Suppressor macrophage treated with lipopolysaccharide for 1 hour (primary cell): ENCODE measurements around the gene SUSD3.

Source experiments
- DNase-seq, 3 donors: peaks; one replicate each; pipeline ENCODE4 v3.0.0-alpha.2; 2020 to 2022

Gene SUSD3

DNA sequence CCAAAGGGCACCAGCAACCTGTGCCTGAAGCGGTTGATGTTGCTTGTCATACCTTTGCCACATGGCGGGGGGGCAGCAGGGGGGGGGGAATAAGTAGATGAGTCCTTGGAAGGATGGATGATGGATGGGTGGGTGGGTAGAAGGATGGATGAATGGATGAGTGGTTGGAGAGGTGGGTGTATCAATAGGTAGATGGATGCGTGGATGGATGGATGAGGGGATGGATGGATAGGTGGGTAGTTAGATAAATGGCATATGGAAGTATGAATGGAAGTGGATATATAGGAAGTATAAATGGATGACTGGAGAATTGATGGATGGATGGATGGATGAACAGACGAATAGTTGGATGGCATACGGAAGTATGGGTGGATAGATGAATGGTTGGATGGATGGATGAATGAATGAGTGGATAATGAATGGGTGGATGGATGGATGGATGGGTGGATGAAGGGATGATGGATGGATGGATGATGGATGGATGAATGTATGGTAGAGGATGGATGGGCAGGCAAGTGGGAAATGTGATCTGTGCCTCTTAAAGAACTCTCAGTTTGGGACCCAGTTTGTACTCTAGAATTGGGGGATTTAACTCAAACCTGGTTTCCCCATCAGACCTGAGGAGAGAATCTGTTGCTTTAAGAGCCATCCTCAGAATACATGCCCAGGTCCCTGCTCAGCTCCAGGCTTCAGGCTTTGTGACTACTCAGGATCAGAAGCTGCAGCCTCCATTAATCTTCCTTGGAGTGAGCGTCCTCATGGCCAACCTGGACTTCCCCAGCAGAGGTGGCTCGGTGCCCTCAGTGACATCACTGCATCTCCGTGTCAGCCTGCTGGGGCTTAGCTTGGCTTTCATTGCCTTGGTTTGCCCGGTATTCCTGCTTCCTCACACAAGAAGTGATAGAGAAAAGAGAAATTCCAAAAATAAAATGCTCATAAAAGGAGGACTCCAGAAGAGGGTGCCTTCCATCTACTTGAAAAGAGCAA, 27.6 kb upstream of the SUSD3 start:
- DNase-seq: peak in 2 of 3 donors; percentile 27 to 28

DNA sequence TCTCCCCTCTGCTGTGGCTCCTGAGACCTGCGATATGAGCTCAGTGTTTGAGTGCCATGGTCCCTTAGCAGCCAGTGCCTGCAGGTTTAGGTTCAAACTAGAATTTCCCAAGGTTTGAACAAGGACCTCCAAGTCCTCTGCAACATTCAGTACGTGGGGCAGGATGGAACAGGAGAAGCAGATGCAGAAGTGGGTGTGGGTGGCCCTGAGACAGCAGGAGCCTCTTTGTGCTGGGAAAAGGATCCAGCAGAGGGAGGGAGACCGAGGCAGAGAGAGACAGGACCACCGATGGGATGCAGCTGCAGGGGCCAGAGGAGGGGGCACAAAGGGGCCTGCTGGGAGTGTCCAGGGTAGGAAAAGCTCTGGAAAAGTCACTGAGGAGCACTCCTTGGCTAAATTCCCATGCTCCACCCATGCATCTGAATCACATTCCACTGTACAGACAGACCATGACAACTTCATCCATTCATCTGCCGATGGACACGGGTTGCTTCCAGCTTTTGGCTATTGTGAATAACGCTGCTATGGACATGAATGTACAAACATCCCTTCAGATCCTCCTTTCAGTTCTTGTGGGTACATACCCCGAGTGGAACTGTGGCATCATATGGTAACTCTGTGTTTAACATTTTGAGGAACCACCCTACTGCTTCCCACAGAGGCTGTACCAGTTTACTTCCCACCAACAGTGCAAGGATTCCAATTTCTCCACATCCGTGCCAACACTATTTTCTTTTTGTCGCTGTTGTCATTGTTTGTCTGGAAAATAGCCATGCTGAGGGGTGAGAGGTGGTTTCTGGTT, 26.7 kb upstream of the SUSD3 start:
- DNase-seq: peak; percentile 61 to 75 (median 73)

DNA sequence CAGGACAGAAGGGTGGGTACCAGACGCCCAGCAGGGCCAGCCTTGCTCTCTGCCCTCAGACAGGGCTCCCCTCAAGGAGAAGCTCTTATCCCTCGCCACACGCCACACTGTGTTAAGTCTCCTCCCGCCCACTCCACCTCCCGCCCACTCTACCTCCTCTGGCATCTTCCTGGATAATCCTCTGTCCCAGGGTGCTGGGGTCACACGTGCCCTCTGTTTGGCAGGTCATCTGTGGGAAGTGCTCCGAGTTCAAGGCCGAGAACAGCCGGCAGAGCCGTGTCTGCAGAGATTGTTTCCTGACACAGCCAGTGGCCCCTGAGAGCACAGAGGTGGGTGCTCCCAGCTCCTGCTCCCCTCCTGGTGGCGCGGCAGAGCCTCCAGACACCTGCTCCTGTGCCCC, 26.0 kb upstream of the SUSD3 start:
- peak in 1 of 3 donors; percentile 20 for DNase-seq

DNA sequence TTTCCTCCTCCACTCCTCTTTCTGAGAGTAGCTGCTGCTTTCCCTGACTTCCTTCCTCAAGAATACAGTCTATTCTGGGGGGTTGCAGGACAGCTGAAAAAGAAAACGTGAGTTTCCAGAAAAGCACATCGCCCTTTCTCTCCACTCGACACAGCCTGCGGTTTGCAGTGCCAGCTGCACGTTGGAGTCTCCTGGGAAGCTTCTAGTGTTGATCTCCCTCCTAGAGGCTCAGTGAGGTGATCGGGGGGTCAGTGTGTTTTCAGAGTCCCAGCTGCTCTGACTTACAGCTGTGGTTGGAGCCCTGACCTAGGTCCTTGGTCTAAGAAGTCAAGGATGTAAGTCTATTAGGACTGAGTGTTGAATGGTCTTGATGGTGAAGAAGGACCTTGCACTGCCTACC, 25.0 kb upstream of the SUSD3 start:
- peak in 1 of 3 donors; percentile 33 for DNase-seq

DNA sequence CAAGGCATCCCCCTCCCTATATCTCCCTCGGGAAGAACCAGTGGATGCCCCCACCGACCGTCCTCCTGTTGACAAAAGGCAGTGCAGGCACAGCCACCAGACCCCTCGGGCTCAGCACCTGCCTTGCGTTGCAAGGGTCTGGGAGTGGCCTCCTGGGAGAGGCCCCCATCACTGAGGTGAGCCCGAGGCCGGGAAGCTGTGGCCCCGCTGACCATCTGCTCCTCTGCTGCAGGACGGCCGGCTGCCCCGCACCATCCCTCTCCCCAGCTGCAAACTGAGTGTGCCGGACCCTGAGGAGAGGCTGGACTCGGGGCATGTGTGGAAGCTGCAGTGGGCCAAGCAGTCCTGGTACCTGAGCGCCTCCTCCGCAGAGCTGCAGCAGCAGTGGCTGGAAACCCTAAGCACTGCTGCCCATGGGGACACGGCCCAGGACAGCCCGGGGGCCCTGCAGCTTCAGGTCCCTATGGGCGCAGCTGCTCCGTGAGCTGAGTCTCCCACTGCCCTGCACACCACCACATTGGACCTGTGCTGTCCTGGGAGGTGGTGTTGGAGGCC, 23.3 kb upstream of the SUSD3 start:
- no peak for DNase-seq

DNA sequence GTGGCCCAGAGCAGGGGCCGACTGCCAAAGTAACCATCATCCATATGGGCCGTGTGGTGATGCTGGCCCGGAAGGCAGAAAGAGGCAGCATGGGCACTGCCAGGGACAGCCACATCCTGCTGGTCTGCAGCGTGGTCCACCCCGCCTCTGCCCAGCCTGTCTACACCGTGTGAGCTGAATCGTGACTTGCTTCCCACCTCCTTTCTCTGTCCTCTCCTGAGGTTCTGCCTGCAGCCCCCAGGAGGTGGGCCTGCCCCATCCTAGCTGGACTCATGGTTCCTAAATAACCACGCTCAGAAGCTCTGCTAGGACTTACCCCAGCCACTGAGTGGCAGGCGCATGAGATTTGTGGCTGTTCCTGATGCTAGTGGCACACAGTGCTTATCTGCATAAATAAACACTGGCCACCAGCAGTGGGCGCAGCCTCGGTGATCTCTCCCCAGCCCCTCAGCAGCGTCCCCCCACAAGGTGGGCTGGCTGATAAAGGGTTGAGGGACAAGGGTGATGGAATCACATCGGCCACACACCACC, 22.6 kb upstream of the SUSD3 start:
- no peak for DNase-seq

DNA sequence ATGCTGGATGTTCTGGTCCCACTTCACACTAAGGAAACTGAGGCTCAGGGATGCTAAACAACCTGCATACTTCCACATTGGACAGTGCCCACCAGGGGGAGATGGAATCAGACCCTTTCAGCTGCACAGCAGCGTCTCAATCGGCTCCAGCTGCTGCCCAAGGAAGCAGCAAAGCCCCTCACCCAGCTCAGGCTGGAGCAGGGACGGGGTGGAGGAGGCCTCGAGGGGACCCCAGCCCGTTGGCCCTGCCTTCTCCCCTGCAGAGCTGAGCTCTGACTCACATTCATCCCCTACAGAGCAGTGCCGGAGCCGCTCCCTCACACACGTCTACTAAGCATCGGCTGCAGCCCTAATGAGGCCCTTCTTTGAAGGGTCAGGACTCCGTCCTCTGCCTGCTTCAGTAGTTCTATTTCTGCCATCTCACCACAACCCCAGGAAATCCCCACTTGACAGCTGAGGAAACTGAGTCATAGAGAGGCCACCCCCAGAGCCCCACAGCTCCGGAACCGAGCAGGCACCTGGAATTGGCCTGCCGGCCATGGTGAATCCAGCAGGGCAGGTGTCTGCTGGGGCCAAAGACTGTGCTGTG, 21.5 kb upstream of the SUSD3 start:
- no peak for DNase-seq

DNA sequence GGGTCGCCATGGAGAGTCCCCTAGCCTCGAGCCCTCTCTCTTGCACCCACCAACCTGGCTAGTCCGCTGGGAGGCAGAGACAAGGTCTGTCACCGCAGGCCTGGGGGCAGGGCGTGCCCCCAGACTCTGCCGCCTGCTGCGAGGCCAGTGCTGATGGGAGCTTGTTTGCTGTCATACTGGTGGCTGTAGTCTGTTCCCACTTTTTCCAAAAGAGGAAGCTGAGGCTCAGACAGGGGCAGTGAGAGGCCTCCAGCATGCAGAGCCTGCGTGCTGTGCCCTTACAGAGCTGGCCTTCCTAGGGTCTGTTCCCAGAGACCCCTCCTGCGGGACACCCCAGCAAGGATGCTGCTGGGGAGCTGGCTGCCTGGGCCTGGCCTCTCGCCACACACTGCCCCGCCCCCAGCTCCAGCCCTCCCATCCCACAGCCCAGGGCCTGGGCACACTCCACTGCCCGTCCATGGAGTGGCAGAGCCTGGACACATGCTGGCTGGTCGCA, 21.0 kb upstream of the SUSD3 start:
- peak; percentile 67 to 76 (median 71) for DNase-seq

DNA sequence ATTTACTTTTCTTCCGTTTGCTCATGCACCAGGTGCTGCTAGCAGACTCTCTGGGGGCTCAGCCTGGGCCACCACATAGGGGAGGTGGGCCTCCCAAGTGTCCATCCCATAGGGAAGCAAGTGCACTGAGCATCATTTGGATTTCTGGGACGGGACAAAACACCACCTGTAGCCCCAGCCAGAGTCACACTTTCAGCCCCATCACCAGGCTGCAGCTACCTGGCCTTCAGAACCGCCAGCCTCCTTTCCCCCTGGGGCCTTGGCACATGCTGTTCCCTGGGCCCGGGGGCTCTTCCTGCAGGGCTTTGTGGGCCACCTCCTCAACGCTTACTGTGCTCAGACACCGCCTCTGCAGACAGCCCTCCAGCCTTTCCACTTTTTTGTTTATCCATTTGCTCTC, 19.6 kb upstream of the SUSD3 start:
- no peak for DNase-seq

DNA sequence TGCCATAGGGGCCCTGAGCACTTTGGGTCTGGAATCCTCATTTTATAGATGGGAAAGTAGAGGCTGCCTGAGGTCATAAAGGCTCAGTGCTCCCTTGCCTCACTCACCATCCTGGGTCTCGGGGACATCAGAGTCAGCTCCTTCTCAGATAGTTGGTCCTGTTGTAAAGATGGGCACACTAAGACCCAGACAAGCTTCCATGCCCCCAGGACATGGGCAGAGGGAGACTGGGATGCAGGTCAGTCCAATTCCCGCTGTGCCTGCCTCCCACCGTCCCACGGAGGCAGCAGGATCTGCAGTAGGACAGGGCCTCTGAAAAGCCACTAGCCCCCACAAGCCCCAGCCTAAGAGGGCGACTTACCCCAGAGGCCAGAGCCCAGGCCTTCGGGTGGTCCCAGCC, 19.0 kb upstream of the SUSD3 start:
- DNase-seq: no peak

DNA sequence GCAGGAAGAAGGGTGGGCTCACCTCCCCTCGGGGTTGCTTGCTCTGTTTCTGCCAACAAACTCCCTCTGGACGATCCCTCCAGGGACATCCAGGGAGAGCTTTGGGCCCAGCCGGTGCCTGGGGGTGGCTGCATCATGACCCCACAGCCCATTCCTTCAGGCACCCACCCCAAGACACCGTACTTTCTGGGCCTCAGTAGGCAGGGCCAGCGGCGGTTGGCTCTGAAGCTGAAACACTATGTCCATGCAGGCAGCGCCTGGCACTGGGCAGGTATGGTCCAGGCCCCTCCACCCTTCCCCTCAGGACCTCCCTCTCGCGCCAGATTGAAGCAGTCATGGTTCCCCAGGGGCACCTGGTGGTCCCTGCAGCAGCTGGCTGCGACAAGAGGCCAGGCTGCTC, 18.5 kb upstream of the SUSD3 start:
- no peak for DNase-seq

DNA sequence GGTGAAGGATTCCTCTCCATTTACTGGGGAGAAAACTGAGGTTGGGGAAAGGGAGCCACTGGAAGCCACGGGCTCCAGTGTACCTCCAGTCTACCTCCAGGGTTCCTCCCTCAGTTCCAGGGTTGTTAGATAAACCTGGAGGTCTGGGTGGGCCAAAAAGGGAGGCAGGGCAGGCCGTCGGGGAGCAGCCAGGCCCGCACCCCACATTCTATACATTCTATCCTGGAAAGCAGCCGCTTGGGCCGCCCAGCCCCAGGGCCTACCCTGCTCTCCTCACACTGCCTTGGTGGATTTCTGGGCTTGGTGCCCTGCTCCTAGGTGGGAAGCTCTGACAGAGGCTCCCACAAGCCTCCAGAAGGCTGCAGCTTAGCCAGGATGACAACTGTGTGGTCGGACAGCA, 18.1 kb upstream of the SUSD3 start:
- DNase-seq: no peak

DNA sequence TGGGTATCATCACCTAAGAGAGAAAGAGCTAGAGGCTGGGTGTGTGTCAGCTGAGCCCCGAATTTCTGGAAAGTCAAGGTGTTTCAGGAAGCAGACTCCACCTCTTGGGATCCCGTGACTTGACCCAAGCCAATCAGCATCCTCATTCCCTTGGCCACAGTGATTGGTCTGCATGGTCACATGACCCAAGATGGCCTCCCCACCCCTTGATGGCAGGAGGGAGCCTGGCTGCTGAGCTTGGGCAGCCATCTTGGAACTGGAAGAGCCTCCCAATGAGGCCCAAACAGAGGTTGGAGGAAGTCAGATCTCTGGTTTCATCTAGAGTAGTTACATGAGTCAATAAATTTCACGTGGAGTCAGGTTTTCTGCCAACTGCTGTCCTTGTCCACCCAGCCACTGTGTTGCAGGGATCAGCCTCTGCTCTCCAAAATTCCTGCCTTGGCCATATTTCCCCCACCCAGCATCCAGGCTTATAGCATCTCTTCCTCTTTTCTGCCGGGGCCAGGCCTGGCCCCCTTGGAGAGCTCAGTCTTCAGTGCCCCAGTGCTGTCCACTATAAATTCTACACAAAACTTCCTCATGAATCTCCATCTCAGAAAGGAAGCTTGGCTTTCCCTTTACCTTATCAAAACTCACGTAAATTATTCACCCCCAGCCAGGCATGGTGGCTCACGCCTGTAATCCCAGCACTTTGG, 17.2 kb upstream of the SUSD3 start:
- DNase-seq: no peak

DNA sequence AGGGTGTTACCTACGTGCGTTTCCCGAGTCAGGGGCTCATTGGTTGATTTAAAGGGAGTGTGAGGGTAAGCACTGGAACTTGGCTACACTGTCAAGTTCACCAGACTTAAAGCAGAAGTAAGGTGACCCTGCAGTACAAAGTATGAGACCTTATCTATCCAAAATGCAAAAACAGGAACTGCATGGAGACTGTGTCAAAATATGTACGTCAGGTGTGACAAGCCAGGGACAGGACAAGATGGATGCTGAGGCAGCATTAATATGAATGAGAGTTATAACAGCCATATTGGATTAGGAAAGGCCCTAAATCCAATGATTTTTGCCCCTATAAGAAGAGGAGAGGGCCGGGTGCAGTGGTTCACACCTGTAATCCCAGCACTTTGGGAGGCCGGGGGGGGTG, 15.4 kb upstream of the SUSD3 start:
- DNase-seq: no peak

DNA sequence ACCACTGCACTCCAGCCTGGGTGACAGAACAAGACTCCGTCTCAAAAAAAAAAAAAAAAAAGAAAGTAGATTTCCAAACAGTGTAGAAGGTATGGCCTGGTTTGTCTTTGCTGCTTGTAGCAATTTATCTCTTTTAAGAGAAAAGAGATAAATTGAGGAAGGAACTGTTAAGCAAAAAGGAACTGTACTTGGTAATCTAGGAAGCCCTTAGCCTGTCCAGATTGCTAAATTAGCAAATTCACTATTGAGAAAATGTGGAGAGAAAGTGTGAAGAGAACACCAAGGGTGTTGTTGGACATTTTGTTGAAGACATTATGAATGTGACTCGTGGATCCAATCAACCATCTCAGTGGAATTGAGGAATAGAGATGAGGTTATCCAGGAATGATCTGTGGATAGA, 13.0 kb upstream of the SUSD3 start:
- DNase-seq: peak; percentile 44 to 72 (median 64)

DNA sequence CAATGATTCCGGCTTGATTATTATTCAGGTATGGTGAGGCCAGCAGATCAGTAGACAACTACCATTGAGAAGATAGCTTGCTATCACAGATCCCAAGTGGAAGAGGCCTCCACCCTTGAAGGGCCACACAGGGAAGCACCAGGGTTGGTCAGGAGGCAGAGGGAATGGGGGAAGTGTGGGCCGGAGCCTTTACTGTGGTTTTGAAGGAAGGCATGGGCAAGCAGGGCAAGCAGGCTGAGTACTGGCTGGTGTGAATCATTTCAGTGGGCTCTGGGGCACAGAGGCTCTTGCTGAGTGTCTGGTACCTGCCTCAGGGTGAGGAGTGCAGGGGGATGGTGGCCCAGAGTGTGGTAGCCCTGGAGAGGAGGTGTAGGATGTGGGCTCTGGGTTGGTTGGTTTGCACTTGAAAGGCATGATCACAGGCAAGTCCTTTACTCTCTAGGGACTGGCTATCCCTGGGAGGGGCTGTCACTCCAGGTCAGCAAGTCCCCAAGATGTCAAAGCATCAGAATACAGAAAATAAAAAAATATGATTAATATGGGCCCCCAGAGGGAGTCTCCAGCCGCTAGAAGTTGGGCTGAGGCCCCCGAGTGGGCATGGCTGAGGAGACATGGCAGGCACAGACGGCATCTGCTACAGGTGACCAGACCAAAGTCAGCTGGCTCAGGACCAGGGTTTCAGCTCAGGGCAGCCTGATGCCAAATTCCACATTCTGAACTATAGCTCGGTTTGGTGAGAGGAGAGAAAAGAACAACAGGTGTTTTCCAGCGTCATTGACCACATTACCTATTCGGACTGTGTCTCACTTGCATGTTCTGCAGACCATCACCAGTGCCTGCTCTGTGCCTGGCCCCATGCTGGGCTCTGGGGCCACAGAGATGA, 9.7 kb upstream of the SUSD3 start:
- peak in 2 of 3 donors; percentile 31 to 41 for DNase-seq

DNA sequence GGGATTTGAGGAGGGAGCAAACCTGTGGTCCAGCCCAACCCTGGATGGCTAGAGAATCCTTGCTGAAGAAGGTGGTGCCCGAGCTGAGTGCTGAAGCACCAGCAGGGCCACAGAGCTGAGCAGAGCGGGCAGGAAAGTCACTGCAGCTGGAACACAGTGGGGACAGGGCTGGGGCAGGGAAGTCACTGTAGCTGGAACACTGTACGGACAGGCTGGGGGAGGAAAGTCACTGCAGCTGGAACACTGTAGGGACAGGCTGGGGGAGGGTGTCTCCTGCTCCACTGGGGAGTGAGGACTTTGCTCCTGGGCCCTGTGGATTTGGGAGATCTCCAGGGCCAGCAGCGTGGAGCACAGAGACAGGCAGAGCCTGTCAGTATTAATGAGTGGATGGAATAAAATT, 9.0 kb upstream of the SUSD3 start:
- no peak for DNase-seq

DNA sequence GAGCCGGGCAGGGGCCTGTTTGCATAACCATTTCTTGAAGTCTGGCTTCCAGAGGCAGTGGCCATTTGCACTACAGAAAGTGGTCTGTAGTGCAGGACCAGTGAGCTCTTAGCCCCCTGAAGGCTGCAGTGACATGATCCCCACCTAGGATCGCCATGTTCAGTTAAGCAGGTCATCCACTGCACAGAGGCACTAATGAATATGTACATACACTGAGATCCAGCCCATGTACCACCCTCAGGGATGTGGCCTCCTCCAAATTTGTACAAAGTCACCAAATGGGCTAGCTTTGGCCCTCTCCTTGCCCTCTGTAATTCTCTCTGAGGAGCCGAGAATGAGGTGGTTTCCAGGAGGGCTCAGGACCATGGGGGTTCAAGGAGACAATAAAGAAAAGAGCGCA, 8.3 kb upstream of the SUSD3 start:
- no peak for DNase-seq

DNA sequence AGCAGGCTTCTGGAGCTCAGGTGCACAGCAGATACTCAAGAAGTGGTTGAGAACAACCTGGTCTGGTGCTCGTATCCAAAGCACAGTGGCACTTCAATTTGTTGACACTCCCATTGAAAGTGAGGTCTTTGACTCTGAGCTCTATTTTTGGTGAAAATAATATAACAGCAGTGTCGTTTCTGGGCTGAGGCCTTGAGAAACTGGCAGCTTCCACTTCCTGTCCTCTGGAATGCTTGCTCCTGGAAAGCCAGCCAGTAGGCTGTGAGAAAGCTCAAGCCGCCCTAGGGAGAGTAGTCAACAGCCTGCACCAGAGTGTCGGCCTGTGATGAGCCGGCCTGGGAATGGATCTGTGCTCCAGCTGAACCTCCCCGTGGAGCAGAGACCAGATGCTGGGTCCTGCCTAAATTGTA, 6.8 kb upstream of the SUSD3 start:
- DNase-seq: no peak

DNA sequence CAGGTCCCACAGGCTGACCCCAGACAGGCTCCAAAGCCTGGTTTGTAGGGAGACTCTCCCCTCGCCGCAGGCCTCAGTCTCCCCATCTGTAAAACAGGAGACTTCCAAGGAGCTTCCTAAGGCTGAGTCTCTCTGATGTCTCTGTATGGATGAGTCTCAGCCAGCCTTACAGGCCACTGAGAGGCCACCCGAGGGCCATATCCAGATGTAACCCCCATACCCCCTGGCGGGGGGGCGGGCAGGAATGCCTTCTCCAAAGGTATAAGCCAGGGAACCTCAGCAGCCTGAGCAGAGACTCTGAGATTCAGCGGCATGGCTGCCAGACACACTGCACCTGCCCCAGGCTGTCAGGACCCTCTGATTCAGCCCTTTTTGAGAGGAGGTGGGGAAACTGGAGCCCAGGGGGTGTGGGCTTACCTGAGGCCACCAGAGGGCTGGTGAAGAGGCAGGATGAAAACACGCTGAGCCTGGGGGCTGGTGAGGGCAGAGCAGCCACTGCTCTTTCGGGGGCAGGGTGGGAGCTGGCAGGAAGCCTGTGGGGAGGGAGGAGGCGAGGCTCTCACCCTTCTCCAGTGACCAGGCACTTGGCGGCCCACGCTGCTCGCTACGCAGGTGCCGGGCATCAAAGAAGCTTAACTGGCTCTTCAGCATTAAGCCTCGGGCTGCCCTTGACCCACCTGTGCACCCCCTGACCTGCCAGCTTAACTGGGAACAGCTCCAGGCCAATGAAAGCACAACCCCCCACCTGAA, 5.5 kb upstream of the SUSD3 start:
- DNase-seq: no peak
